OCI-LY1 (cell line): ENCODE measurements around the gene FRK.

Source experiments
- EZH2 ChIP-seq: fragments of 200-600 bp; sonication (generic), shearing (Covaris generic); IDR thresholded peaks from 2 replicates; pipeline ENCODE4 v1.8.0; 2017; ENCODE audit warnings: borderline replicate concordance, mixed run types, mild to moderate bottlenecking, antibody characterized with exemption, low read length, moderate library complexity, mixed read lengths
- TF ChIP-seq, protein P1 (sequence below): fragments of 200-600 bp; sonication (generic), shearing (Covaris generic); IDR thresholded peaks from 2 replicates; pipeline ENCODE4 v1.5.1; 2017; ENCODE audit warnings: mild to moderate bottlenecking, antibody characterized with exemption, low read length, moderate library complexity, mixed read lengths

DNA sequence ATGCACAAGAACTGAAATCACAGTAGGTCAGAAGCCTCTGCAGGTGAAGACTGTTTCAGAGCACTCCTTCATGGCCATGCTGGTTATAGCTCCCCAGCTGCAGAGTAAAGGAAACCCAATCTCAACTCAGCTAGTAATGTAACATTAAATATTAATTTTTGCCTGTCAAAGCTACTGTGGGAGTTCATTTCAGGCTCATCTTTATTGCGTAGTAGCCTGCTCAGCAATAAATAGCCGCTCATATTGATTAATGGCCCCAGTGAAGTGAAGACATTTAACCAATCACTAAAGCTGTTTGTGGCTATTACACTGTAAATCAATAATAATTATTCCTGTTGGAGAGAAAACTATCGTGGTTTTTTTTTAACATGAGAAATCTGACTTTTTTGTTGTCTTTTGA is 101.7 kb downstream of the FRK start:
- TF ChIP-seq, protein P1, sequence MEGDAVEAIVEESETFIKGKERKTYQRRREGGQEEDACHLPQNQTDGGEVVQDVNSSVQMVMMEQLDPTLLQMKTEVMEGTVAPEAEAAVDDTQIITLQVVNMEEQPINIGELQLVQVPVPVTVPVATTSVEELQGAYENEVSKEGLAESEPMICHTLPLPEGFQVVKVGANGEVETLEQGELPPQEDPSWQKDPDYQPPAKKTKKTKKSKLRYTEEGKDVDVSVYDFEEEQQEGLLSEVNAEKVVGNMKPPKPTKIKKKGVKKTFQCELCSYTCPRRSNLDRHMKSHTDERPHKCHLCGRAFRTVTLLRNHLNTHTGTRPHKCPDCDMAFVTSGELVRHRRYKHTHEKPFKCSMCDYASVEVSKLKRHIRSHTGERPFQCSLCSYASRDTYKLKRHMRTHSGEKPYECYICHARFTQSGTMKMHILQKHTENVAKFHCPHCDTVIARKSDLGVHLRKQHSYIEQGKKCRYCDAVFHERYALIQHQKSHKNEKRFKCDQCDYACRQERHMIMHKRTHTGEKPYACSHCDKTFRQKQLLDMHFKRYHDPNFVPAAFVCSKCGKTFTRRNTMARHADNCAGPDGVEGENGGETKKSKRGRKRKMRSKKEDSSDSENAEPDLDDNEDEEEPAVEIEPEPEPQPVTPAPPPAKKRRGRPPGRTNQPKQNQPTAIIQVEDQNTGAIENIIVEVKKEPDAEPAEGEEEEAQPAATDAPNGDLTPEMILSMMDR, result no peak
- no peak for TF ChIP-seq EZH2
